Mammary epithelial cell (primary cell): ENCODE measurements around the gene NPEPL1.

Experiments used
- CTCF ChIP-seq, 2 donors: IDR thresholded peaks in 1 of 2; conservative IDR thresholded peaks in 1 of 2; 2 replicates each; pipeline ENCODE4 v1.5.1; 2011 to 2012; ENCODE audit warnings: inconsistent platforms in 2 of 2, low read length in 2 of 2, mild to moderate bottlenecking in 2 of 2, control low read depth in 1 of 2, low read depth in 1 of 2; ENCODE audit not compliant: insufficient read depth in 1 of 2; ENCODE audit errors: extremely low read depth in 1 of 2
- EZH2 ChIP-seq: IDR thresholded peaks from 2 replicates; pipeline ENCODE4 v1.6.1; 2012; ENCODE audit warnings: low read length, inconsistent platforms, borderline replicate concordance

- TF ChIP-seq CTCF (conservative IDR thresholded peaks at IDR 0.05 in 1 of 2, IDR thresholded peaks at IDR 0.05 in 1 of 2; ENCODE audit: extremely low read depth in 1 of 2, insufficient read depth in 1 of 2, low read depth in 1 of 2, low read length in 2 of 2) (no peak), EZH2 (no peak)
Measured at GRCh38 chr20:58718729-58719128, 26.1 kb downstream of the NPEPL1 start.
